MG63 (cell line): ENCODE data around the gene MESP2. TPM values are rescaled to one million over a fixed set of nuclear protein-coding genes. Genes with fewer than 3 reads are reported as not detected.

Experiments used
- DNase-seq: peaks from one replicate; pipeline ENCODE4 v3.0.0-alpha.2; 2020
- H3K27me3 ChIP-seq: fragments of 250-450 bp; sonication (Bioruptor Pico); 2 replicates; pipeline ENCODE4 v1.5.1; 2020; ENCODE audit warnings: mild to moderate bottlenecking, moderate library complexity
- H3K36me3 ChIP-seq: fragments of 250-450 bp; sonication (Bioruptor Pico); 2 replicates; pipeline ENCODE4 v1.5.1; 2020; ENCODE audit warnings: mild to moderate bottlenecking, moderate library complexity
- H3K4me3 ChIP-seq: fragments of 250-450 bp; sonication (Bioruptor Pico); 2 replicates; pipeline ENCODE4 v1.5.1; 2020; ENCODE audit warnings: mild to moderate bottlenecking, moderate library complexity
- H3K9me3 ChIP-seq: fragments of 250-450 bp; sonication (Bioruptor Pico); 2 replicates; pipeline ENCODE4 v1.5.1; 2020; ENCODE audit warnings: mild to moderate bottlenecking, moderate library complexity
- total RNA-seq: library from RNA; depleted of rRNA; stranded (reverse); fragments of >200 nt; shearing (Covaris generic); gene quantifications from 2 replicates; pipeline ENCODE4 v1.2.3, GENCODE V29; 2014; ENCODE audit warnings: low replicate concordance

Gene MESP2
- total RNA-seq, 1 experiment from 2014 or later, result 1.8 TPM

GRCh38 chr15:89802986-89803824, 27.1 kb downstream of the MESP2 start:
- Histone ChIP-seq H3K27me3 (no peaks in the 10 kb centered on the region), H3K9me3 (no peaks in the 10 kb centered on the region), H3K36me3 (peaks cover 99% of the 10 kb centered on the region), H3K4me3 (no peak overlapping the region)
- DNase-seq, result no peak

GRCh38 chr15:89803941-89804800, 28.0 kb downstream of the MESP2 start:
- DNase-seq, result no peak
- Histone ChIP-seq H3K27me3 (no peaks in the 10 kb centered on the region), H3K4me3 (no peak overlapping the region), H3K36me3 (peaks cover 98% of the 10 kb centered on the region), H3K9me3 (no peaks in the 10 kb centered on the region)

- Histone ChIP-seq H3K9me3 (no peaks in the 10 kb centered on the region), H3K36me3 (peaks cover 96% of the 10 kb centered on the region)
- no peak for DNase-seq
Observed at GRCh38 chr15:89805241-89806209, 29.4 kb downstream of the MESP2 start.

GRCh38 chr15:89806210-89806558, 30.1 kb downstream of the MESP2 start:
- Histone ChIP-seq H3K36me3 (peaks cover 96% of the 10 kb centered on the region), H3K4me3 (no peak overlapping the region), H3K9me3 (no peaks in the 10 kb centered on the region), H3K27me3 (no peaks in the 10 kb centered on the region)
- no peak for DNase-seq

More at GRCh38 chr15:89805241-89806209, 29.4 kb downstream of the MESP2 start:
- Histone ChIP-seq H3K27me3 (no peaks in the 10 kb centered on the region), H3K4me3 (no peak overlapping the region)

- no peak for DNase-seq
- H3K36me3 ChIP-seq, result peaks cover 94% of the 10 kb centered on the region
- no peaks in the 10 kb centered on the region for H3K27me3 ChIP-seq
- no peaks in the 10 kb centered on the region for H3K9me3 ChIP-seq
- H3K4me3 ChIP-seq, result no peak overlapping the region
Observed at GRCh38 chr15:89806559-89807550, 30.7 kb downstream of the MESP2 start.

- Histone ChIP-seq H3K9me3 (no peaks in the 10 kb centered on the region), H3K4me3 (no peak overlapping the region), H3K36me3 (peaks cover 94% of the 10 kb centered on the region), H3K27me3 (no peaks in the 10 kb centered on the region)
- no peak for DNase-seq
Observed at GRCh38 chr15:89807689-89808088, 31.6 kb downstream of the MESP2 start.

GRCh38 chr15:89808160-89808870, 32.2 kb downstream of the MESP2 start:
- peaks cover 94% of the 10 kb centered on the region for H3K36me3 ChIP-seq
- H3K9me3 ChIP-seq, result no peaks in the 10 kb centered on the region
- no peak for DNase-seq
- H3K27me3 ChIP-seq, result no peaks in the 10 kb centered on the region
- no peak overlapping the region for H3K4me3 ChIP-seq

- H3K36me3 ChIP-seq, result peaks cover 90% of the 10 kb centered on the region
Observed at GRCh38 chr15:89809093-89809786, 33.1 kb downstream of the MESP2 start.

GRCh38 chr15:89809787-89810148, 33.6 kb downstream of the MESP2 start:
- no peak for DNase-seq
- no peak overlapping the region for H3K4me3 ChIP-seq
- peaks cover 85% of the 10 kb centered on the region for H3K36me3 ChIP-seq
- H3K9me3 ChIP-seq, result no peaks in the 10 kb centered on the region
- H3K27me3 ChIP-seq, result no peaks in the 10 kb centered on the region

More at GRCh38 chr15:89809093-89809786, 33.1 kb downstream of the MESP2 start:
- no peaks in the 10 kb centered on the region for H3K9me3 ChIP-seq
- H3K4me3 ChIP-seq, result no peak overlapping the region
- no peaks in the 10 kb centered on the region for H3K27me3 ChIP-seq
- peak; percentile 72 for DNase-seq

- DNase-seq, result no peak
- Histone ChIP-seq H3K4me3 (no peak overlapping the region), H3K36me3 (peaks cover 74% of the 10 kb centered on the region), H3K27me3 (no peaks in the 10 kb centered on the region), H3K9me3 (no peaks in the 10 kb centered on the region; the same call in 1 of the 2 replicates)
Observed at GRCh38 chr15:89810837-89811236, 34.7 kb downstream of the MESP2 start.

GRCh38 chr15:89812011-89812846, 36.1 kb downstream of the MESP2 start:
- Histone ChIP-seq H3K4me3 (peak overlapping the region; percentile 69), H3K36me3 (peaks cover 60% of the 10 kb centered on the region), H3K9me3 (no peaks in the 10 kb centered on the region; the same call in 1 of the 2 replicates), H3K27me3 (no peaks in the 10 kb centered on the region)
- DNase-seq, result peak; percentile 95

- no peaks in the 10 kb centered on the region; the same call in 1 of the 2 replicates for H3K9me3 ChIP-seq
- peak overlapping the region; percentile 69 for H3K4me3 ChIP-seq
- peaks cover 54% of the 10 kb centered on the region for H3K36me3 ChIP-seq
- no peaks in the 10 kb centered on the region for H3K27me3 ChIP-seq
- DNase-seq, result no peak
Observed at GRCh38 chr15:89812847-89813320, 36.8 kb downstream of the MESP2 start.

GRCh38 chr15:89813381-89814111, 37.4 kb downstream of the MESP2 start:
- H3K4me3 ChIP-seq, result peak overlapping the region; percentile 69
- peaks cover 47% of the 10 kb centered on the region for H3K36me3 ChIP-seq
- no peak for DNase-seq
- no peaks in the 10 kb centered on the region; the same call in 1 of the 2 replicates for H3K9me3 ChIP-seq
- H3K27me3 ChIP-seq, result no peaks in the 10 kb centered on the region
